Measurements from ENCODE around the gene BTN3A1. TPM values are rescaled to one million over a fixed set of nuclear protein-coding genes. Genes with fewer than 3 reads are reported as not detected.

Gene BTN3A1
- total RNA-seq, 4 donors from 2014 or later: 34.9 to 84.2 (median 48.5) TPM

GRCh38 chr6:26439151-26440125, 37.4 kb downstream of the BTN3A1 start:
- H3K4me1 ChIP-seq: peaks cover 0 to 21% (median 9%) of the 10 kb centered on the region in 4 donors
- peaks cover 0 to 4% (median 0%) of the 10 kb centered on the region in 3 donors for H3K36me3 ChIP-seq
- peak overlapping the region; percentile 79 to 88 (median 86) for H3K27ac ChIP-seq
- H3K9me3 ChIP-seq: no peaks in the 10 kb centered on the region
- DNase-seq: peak in 1 of 3 donors; percentile 52
- peak overlapping the region in 3 of 4 donors; percentile 53 to 60 (median 59) for H3K4me3 ChIP-seq
- H3K27me3 ChIP-seq: no peaks in the 10 kb centered on the region
- TF ChIP-seq CTCF (IDR thresholded peaks at IDR 0.05): no peak
- TF ChIP-seq POLR2A (IDR thresholded peaks at IDR 0.05): no peak

GRCh38 chr6:26440977-26441358, 38.9 kb downstream of the BTN3A1 start:
- Histone ChIP-seq H3K4me1 (peaks cover 0 to 21% (median 9%) of the 10 kb centered on the region in 4 donors), H3K4me3 (peak overlapping the region; percentile 51 to 60 (median 56)), H3K36me3 (peaks cover 0 to 4% (median 0%) of the 10 kb centered on the region in 3 donors), H3K27ac (peak overlapping the region; percentile 79 to 88 (median 86)), H3K27me3 (no peaks in the 10 kb centered on the region), H3K9me3 (no peaks in the 10 kb centered on the region)
- no peak for DNase-seq
- no peak for TF ChIP-seq POLR2A (IDR thresholded peaks at IDR 0.05)

DNA sequence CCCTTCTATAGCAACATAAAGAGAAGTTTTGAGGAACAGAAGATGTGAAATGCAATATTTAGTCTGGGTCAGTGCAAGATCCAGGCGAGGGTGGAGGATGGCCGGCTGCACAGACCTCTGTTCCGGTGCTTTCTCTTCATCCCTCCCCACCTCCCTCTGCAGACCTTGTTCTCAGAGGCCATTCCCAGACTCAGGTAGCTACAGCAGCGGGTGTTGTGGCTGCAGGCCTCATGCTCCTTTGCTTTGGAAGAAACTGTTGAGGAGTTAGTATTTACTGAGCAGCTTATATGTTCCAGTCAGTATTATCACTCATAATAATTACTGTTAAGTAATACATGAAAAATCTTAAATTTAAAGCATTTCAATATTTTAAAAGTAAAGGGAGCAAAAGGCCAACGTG, 39.9 kb downstream of the BTN3A1 start:
- Histone ChIP-seq H3K36me3 (peaks cover 0 to 8% (median 0%) of the 10 kb centered on the region in 3 donors), H3K4me3 (peak overlapping the region; percentile 12 to 60 (median 55)), H3K27ac (peak overlapping the region in 1 of 4 donors; percentile 13), H3K9me3 (no peaks in the 10 kb centered on the region), H3K4me1 (peaks cover 0 to 21% (median 9%) of the 10 kb centered on the region in 4 donors), H3K27me3 (no peaks in the 10 kb centered on the region)
- TF ChIP-seq POLR2A (IDR thresholded peaks at IDR 0.05) (no peak), CTCF (IDR thresholded peaks at IDR 0.05) (no peak)
- DNase-seq: peak in 1 of 3 donors; percentile 24

GRCh38 chr6:26445934-26446667, 44.0 kb downstream of the BTN3A1 start:
- Histone ChIP-seq H3K36me3 (peaks cover 0 to 39% (median 0%) of the 10 kb centered on the region in 3 donors), H3K9me3 (no peaks in the 10 kb centered on the region), H3K4me1 (peaks cover 0 to 14% (median 6%) of the 10 kb centered on the region in 4 donors), H3K27me3 (no peaks in the 10 kb centered on the region), H3K27ac (peak overlapping the region in 2 of 4 donors; percentile 5 to 49), H3K4me3 (no peak overlapping the region)
- peak in 1 of 3 donors; percentile 39 for DNase-seq
- no peak for TF ChIP-seq POLR2A (IDR thresholded peaks at IDR 0.05)
- TF ChIP-seq CTCF (IDR thresholded peaks at IDR 0.05): no peak

- Histone ChIP-seq H3K27ac (no peak overlapping the region), H3K36me3 (peaks cover 0 to 39% (median 0%) of the 10 kb centered on the region in 3 donors), H3K4me3 (no peak overlapping the region), H3K9me3 (no peaks in the 10 kb centered on the region), H3K27me3 (no peaks in the 10 kb centered on the region), H3K4me1 (peaks cover 0 to 4% (median under 1%) of the 10 kb centered on the region in 4 donors)
- no peak for DNase-seq
- TF ChIP-seq POLR2A (IDR thresholded peaks at IDR 0.05) (no peak), CTCF (IDR thresholded peaks at IDR 0.05) (no peak)
Measured at GRCh38 chr6:26447257-26447656, 45.2 kb downstream of the BTN3A1 start.
